SK-N-SH treated with all-trans-retinoic acid at 6 μM for 48 hours (cell line): ENCODE data around the gene VPS13D.

Source experiments
- ATAC-seq: fragments of 200-7000 bp; cut with Tn5 transposase; 3 replicates; pipeline ENCODE4 v1.9.1; 2020; ENCODE audit warnings: mild to moderate bottlenecking, moderate library complexity
- CSDC2 ChIP-seq: fragments of 250-450 bp; sonication (Bioruptor Pico); IDR thresholded peaks from 2 replicates; pipeline ENCODE4 v1.5.0; 2020; ENCODE audit warnings: mild to moderate bottlenecking, moderate library complexity
- ESRRG ChIP-seq: fragments of 250-450 bp; sonication (Bioruptor Pico); IDR thresholded peaks from 2 replicates; pipeline ENCODE4 v1.6.1; 2021; ENCODE audit warnings: mild to moderate bottlenecking
- GLIS3 ChIP-seq: fragments of 250-450 bp; sonication (Bioruptor Pico); IDR thresholded peaks from 2 replicates; pipeline ENCODE4 v1.5.0; 2020; ENCODE audit warnings: mild to moderate bottlenecking, moderate library complexity
- ISL1 ChIP-seq: fragments of 250-450 bp; sonication (Bioruptor Pico); IDR thresholded peaks from 2 replicates; pipeline ENCODE4 v2.1.2; 2022; ENCODE audit warnings: mild to moderate bottlenecking, moderate library complexity
- OSR1 ChIP-seq: fragments of 250-450 bp; sonication (Bioruptor Pico); IDR thresholded peaks from 2 replicates; pipeline ENCODE4 v1.8.0; 2022; ENCODE audit warnings: moderate library complexity, mild to moderate bottlenecking, inconsistent platforms
- PPARA ChIP-seq: fragments of 250-450 bp; sonication (Bioruptor Pico); IDR thresholded peaks from 2 replicates; pipeline ENCODE4 v1.5.0; 2020; ENCODE audit warnings: mild to moderate bottlenecking, borderline replicate concordance
- RARB ChIP-seq: fragments of 250-450 bp; sonication (Bioruptor Pico); IDR thresholded peaks from 2 replicates; pipeline ENCODE4 v1.8.0; 2021; ENCODE audit warnings: mild to moderate bottlenecking, moderate library complexity
- SNAI2 ChIP-seq: fragments of 250-450 bp; sonication (Bioruptor Pico); IDR thresholded peaks from 2 replicates; pipeline ENCODE4 v1.5.0; 2020; ENCODE audit warnings: mild to moderate bottlenecking, moderate library complexity
- TOX ChIP-seq: fragments of 250-450 bp; sonication (Bioruptor Pico); IDR thresholded peaks from 2 replicates; pipeline ENCODE4 v1.8.0; 2021; ENCODE audit warnings: mild to moderate bottlenecking, moderate library complexity, borderline replicate concordance
- ZFP3 ChIP-seq: fragments of 250-450 bp; sonication (Bioruptor Pico); IDR thresholded peaks from 2 replicates; pipeline ENCODE4 v1.5.0; 2020; ENCODE audit warnings: mild to moderate bottlenecking, moderate library complexity
- ZFP30 ChIP-seq: fragments of 450-650 bp; formaldehyde crosslinking; IDR thresholded peaks from 2 replicates; pipeline ENCODE4 v1.5.0; 2022; ENCODE audit warnings: mild to moderate bottlenecking, moderate library complexity
- ZNF565 ChIP-seq: fragments of 450-650 bp; formaldehyde crosslinking; conservative IDR thresholded peaks from 2 replicates; pipeline ENCODE4 v1.5.0; 2020; ENCODE audit warnings: low read depth, mild to moderate bottlenecking, moderate library complexity
- ZNF8 ChIP-seq: fragments of 450-650 bp; formaldehyde crosslinking; IDR thresholded peaks from 2 replicates; pipeline ENCODE4 v1.5.0; 2020; ENCODE audit warnings: mild to moderate bottlenecking, moderate library complexity
- TF ChIP-seq, protein P1 (sequence below): fragments of 250-450 bp; sonication (Bioruptor Pico); IDR thresholded peaks from 2 replicates; pipeline ENCODE4 v1.8.0; 2020; ENCODE audit warnings: mild to moderate bottlenecking, moderate library complexity, borderline replicate concordance
- TF ChIP-seq, protein P2 (sequence below): fragments of 250-450 bp; sonication (Bioruptor Pico); IDR thresholded peaks from 2 replicates; pipeline ENCODE4 v1.5.1; 2020; ENCODE audit warnings: low read depth, mild to moderate bottlenecking, moderate library complexity
- TF ChIP-seq, protein P3 (sequence below): fragments of 250-450 bp; sonication (Bioruptor Pico); IDR thresholded peaks from 2 replicates; pipeline ENCODE4 v1.5.1; 2021; ENCODE audit warnings: mild to moderate bottlenecking, moderate library complexity
- TF ChIP-seq, protein P4 (sequence below): fragments of 250-450 bp; sonication (Bioruptor Pico); IDR thresholded peaks from 2 replicates; pipeline ENCODE4 v1.8.0; 2021; ENCODE audit warnings: low read depth, mild to moderate bottlenecking, moderate library complexity, borderline replicate concordance

The VPS13D gene

DNA sequence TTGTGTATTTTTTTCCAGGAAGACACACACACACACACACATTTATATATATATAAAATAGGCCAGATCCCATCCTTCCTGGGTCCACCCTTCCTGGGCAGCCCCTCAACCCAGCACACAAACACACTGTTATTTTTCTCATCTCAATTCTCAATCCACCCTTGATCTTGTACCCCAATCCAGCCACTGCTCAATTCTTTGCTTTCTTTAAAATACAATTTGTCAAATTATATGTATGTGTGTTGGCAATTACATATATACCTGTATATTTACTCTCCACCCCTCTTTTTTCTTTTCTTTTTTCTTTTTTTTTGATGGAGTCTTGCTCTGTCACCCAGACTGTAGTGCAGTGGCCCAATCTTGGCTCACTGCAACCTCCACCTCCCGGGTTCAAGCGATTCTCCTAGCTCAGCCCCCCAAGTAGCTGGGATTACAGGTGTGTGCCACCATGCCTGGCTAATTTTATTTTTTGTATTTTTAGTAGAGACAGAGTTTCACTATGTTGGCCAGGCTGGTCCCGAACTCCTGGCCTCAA, 299.9 kb downstream of the VPS13D start:
- ATAC-seq: no peak
- TF ChIP-seq, protein P1, sequence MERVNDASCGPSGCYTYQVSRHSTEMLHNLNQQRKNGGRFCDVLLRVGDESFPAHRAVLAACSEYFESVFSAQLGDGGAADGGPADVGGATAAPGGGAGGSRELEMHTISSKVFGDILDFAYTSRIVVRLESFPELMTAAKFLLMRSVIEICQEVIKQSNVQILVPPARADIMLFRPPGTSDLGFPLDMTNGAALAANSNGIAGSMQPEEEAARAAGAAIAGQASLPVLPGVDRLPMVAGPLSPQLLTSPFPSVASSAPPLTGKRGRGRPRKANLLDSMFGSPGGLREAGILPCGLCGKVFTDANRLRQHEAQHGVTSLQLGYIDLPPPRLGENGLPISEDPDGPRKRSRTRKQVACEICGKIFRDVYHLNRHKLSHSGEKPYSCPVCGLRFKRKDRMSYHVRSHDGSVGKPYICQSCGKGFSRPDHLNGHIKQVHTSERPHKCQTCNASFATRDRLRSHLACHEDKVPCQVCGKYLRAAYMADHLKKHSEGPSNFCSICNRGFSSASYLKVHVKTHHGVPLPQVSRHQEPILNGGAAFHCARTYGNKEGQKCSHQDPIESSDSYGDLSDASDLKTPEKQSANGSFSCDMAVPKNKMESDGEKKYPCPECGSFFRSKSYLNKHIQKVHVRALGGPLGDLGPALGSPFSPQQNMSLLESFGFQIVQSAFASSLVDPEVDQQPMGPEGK (CRISPR knock-in tag): no peak
- TF ChIP-seq, protein P2, sequence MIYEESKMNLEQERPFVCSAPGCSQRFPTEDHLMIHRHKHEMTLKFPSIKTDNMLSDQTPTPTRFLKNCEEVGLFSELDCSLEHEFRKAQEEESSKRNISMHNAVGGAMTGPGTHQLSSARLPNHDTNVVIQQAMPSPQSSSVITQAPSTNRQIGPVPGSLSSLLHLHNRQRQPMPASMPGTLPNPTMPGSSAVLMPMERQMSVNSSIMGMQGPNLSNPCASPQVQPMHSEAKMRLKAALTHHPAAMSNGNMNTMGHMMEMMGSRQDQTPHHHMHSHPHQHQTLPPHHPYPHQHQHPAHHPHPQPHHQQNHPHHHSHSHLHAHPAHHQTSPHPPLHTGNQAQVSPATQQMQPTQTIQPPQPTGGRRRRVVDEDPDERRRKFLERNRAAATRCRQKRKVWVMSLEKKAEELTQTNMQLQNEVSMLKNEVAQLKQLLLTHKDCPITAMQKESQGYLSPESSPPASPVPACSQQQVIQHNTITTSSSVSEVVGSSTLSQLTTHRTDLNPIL (CRISPR knock-in tag): no peak

DNA sequence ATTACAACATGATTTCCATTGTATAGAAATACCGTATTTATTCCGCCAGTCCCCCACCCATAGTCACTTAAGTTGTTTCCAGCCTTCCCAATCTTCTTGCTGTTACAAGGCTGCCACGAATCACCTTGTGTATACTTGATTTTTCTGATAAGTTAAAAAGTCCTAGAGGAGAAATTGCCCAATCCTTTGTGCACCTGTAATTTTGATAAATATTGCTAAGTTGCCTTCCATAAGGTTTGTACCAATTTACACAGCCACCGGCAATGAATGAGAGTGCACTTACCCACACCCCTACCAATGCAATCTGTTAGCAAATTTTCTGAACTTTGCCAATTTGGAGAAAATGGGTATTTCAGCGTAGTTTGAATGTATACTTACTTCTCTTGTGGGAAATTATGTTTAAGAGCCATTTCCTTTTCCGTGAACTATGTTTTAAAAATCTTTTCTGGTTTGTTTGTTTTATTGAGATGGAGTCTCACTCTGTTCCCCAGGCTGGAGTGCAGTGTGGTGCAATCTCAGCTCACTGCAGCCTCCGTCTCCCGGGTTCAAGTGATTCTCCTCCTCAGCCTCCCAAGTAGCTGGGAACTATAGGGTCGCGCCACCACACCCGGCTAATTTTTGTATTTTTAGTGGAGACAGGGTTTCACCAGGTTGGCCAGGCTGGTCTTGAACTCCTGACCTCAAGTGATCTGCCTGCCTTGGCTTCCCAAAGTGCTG, 300.8 kb downstream of the VPS13D start:
- no peak for ATAC-seq
- TF ChIP-seq GLIS3 (CRISPR knock-in tag): no peak
- TF ChIP-seq, protein P3, sequence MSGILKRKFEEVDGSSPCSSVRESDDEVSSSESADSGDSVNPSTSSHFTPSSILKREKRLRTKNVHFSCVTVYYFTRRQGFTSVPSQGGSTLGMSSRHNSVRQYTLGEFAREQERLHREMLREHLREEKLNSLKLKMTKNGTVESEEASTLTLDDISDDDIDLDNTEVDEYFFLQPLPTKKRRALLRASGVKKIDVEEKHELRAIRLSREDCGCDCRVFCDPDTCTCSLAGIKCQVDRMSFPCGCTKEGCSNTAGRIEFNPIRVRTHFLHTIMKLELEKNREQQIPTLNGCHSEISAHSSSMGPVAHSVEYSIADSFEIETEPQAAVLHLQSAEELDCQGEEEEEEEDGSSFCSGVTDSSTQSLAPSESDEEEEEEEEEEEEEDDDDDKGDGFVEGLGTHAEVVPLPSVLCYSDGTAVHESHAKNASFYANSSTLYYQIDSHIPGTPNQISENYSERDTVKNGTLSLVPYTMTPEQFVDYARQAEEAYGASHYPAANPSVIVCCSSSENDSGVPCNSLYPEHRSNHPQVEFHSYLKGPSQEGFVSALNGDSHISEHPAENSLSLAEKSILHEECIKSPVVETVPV (CRISPR knock-in tag): no peak
- TF ChIP-seq TOX: no peak
- no peak for TF ChIP-seq OSR1 (CRISPR knock-in tag)
- TF ChIP-seq PPARA: no peak
- TF ChIP-seq, protein P2 (CRISPR knock-in tag): no peak
- TF ChIP-seq, protein P4, sequence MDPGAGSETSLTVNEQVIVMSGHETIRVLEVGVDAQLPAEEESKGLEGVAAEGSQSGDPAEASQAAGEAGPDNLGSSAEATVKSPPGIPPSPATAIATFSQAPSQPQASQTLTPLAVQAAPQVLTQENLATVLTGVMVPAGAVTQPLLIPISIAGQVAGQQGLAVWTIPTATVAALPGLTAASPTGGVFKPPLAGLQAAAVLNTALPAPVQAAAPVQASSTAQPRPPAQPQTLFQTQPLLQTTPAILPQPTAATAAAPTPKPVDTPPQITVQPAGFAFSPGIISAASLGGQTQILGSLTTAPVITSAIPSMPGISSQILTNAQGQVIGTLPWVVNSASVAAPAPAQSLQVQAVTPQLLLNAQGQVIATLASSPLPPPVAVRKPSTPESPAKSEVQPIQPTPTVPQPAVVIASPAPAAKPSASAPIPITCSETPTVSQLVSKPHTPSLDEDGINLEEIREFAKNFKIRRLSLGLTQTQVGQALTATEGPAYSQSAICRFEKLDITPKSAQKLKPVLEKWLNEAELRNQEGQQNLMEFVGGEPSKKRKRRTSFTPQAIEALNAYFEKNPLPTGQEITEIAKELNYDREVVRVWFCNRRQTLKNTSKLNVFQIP (CRISPR knock-in tag): no peak
- TF ChIP-seq SNAI2 (CRISPR knock-in tag): no peak
- no peak for TF ChIP-seq RARB (CRISPR knock-in tag)
- TF ChIP-seq, all 23 proteins: peak for 0

DNA sequence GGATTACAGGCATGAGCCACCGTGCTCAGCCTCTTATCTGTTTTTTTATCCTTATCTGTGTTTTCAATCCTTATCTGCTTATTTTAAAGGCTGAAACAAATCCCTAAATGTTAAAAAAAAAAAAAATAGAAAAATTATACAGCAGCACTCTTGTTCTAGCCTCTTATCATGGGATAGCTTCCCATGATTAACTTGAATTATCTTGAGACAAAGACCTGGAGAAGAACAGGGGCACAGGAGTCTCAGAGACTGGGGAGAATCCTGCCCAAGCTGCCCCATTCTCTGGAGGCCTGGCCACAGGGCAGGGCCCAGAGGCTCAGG, 301.3 kb downstream of the VPS13D start:
- ATAC-seq: no peak
- TF ChIP-seq ZFP30 (CRISPR knock-in tag) (no peak), ISL1 (CRISPR knock-in tag) (no peak), SNAI2 (CRISPR knock-in tag) (no peak), ZNF8 (CRISPR knock-in tag) (no peak), ESRRG (CRISPR knock-in tag) (no peak), ZFP3 (CRISPR knock-in tag) (no peak), ZNF565 (CRISPR knock-in tag) (no peak), CSDC2 (CRISPR knock-in tag) (no peak)
- TF ChIP-seq, protein P1 (CRISPR knock-in tag): no peak
